HG03159 (cell line): ENCODE measurements around the gene THAP5.
A peak's percentile ranks its signal among the peaks of the same experiment; 100 is the strongest.
"Not testable (repeated sequence)": the region's sequence is repeated elsewhere in the genome, so short reads cannot be mapped to it uniquely, and the experiment has no call there.

ENCODE experiments used
- ATAC-seq: cut with Tn5 transposase; IDR thresholded peaks from one replicate; pipeline ENCODE4 v1.9.1; 2021; ENCODE audit warnings: mild to moderate bottlenecking, moderate library complexity; ENCODE audit not compliant: unreplicated experiment

Gene THAP5

GRCh38 chr7:108586274-108586710, 16.8 kb upstream of the THAP5 start:
- ATAC-seq = no peak

DNA sequence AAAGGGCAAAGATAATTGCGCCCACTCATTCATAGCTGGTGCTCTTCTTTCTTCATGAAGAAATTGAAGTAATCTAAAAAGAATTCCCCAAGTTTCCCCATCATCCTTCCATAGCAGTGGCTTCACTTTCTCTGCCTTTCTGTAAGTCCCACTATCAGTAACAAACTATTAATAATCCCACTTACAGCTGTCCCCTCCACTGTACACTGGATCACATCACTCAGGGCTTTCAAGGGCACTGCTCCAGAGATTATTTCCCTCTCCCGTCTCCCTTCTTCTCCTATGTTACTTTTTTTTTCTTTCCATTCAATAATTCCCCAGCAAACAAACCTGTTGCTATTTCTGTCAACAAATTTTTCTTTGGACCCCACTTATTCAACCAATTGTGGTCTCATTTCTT, 16.3 kb upstream of the THAP5 start:
- ATAC-seq = no peak

- no peak for ATAC-seq
These were observed 14.7 kb upstream of the THAP5 start for GRCh38 chr7:108584211-108584610.

DNA sequence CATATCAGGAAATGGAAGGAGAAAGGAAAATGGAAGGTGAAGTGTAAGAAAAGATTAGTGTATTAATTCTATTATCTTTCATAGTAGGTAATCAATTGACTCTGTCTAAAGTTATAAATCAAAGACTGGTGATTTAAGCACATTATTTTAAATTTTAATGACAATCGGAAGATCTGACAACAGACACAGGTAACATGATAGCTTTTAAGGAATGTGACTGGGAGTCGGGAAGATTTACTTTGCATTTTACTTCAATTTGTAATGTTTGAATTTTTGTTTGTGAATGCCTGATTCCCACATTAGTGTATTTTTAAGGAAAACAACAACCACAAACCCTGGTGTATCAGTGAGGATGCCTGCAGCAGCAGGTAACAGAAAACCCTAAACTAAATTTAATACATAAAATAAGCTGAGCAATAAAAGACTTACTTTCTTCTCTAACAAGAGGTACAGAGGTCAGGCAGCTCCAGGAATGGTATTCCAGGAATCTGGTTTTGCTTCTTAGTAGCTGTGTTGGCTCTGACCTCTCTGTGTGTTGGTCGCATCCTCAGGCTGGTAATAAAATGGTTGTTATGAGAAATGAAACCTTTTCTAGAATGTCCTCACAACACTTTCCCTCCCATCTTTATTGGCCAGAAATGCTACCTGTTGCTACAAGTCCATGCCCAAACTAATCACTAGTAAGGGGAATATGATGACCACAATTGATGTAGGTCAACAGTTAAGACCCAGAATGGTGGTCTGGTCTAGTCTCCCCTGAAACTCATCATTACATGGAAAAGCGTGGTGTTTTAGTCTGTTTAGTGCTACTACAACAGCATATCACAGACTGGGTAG, 12.4 kb upstream of the THAP5 start:
- no peak for ATAC-seq

DNA sequence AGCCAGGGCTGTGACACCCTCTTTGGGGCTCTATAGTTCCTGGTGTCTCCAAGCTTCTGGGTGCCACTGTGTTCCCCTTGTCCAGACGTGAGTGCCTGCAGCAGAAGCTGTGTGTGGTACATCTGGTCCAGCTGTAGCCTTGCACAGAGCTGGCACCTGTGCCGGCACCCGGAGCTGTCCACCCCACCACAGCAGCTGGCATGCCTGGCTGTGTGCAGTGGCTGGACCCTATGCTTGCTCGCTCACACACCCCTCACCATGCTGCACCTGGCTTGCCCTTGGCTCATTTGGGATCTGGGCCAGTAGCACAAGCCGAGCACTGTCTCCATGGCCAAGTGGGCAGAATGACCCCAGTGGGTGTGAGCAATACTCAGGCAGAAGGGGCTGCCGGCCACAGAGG, 10.8 kb upstream of the THAP5 start:
- no peak for ATAC-seq

- ATAC-seq = no peak
These were observed 9.4 kb upstream of the THAP5 start for GRCh38 chr7:108578937-108579336.

- no peak for ATAC-seq
These were observed 6.6 kb upstream of the THAP5 start for GRCh38 chr7:108576116-108576515.

DNA sequence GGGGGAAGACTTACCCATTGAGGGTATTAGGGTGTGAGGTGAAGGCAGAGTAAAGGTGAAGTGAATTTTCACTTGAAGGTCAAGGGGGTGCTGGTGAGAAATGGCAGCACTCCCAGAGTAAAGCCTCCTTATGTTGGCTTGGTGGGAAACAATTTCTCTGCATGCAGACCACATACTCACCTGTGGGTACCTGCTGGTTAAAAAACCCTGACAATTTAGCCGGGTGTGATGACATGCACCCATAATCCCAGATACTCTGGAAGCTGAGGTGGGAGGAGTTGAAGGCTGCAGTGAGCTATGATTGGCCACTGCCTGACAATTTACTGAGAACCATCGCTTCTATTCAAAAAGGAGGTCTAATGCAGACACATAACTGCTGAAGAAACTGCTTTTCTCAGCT, 5.7 kb upstream of the THAP5 start:
- ATAC-seq = no peak

- ATAC-seq = no peak
These were observed 3.0 kb upstream of the THAP5 start for GRCh38 chr7:108572480-108572879.

DNA sequence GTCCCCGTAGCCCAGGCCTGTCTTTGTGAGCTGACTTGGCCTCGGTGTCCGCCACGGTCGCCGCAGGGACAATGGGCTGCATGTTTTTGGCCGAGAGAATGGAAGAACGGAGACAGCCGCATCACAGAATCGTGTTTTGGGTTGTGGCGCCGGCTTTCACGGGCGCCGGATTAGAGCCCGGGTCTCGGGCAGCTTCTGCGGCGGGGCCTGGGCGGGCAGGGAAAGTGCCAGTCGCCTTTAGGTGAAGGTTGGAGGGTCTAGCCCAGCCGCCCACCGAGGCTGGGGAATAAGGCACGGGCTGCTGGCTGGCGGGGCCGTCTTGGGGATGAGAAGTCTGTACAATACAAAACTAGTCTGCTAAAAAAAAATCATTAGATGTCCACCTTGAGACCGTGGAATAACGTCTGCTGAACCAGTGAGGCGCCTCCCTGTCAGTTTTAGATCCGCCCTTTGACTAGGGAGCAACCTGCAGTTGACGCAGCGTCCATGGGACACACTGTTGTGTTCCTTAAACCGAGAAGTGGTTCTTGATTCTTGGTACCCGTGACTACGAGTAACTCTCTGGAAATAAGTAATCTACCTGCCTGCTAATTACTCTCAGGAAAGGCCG, 745 bp upstream of the THAP5 start:
- peak; percentile 13 for ATAC-seq

DNA sequence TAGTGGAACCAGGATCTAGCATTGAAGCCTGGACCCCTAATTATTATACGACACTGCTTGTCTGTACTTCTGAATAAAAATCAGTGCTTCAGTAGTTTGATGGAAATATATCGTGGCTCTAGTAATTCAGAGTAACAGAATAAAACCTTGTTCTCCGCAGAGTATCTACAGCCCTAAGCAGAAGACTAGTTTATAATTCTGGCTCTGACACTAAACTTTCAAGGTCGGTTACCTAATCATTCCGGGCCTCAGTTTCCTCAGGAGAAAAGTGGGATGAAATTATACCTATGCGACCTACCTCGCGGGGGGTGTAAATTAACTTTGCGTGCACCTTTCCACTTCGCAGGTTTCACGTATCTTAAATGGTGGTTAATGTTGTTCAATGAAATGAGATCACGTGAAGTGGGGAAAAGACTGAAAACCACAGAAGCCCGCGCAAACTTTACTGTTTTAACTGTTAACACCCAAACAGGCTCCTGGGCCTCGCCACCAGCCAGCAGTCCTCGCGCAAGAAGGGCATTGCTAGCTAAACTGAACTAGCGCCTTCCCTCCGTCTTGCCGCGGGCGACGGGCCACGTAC, 615 bp downstream of the THAP5 start:
- no peak for ATAC-seq

DNA sequence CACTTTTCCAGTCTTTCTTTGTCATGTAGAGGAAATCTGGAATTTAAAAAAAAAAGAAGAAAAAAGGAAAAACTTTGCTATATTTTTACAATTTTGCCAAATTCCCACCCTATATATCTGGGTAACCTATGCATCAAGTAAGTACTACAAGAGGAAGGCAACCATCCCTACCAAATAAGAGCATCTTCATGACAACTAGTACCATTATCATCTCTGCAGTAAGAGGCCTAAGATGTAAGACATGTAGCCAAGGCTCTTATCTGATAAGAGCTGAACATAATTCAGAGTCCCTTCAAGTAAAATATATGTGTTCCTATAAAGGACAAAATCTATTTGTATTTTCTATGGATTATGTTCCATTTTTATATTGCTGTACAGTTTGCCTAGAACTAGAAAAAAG, 3.5 kb downstream of the THAP5 start:
- no peak for ATAC-seq

DNA sequence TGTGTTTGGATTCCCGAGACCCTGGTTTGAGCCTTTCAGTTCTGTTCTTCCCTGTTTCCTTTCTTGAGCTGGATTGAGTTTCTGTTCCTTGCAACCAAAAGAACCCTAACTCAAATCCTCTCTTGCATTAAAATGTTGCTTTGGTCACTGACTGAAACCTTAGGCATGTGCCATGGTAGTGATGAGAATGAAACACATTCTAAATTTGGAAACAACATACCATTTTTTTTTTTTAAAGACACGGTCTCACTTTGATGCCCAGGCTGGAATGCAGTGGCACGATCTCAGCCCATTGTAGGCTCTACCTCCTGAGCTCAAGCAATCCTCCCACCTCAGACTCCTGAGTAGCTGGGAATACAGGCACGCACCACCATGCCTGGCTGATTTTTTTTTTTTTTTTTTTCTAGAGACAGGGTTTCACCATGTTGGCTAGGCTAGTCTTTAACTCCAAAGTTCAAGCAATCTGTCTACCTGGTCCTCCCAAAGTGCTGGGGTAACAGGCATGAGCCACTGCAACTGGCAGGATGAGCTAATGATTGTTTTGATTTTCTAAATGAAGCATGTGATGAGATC, 8.4 kb downstream of the THAP5 start:
- no peak for ATAC-seq

- ATAC-seq = no peak
These were observed 10.3 kb downstream of the THAP5 start for GRCh38 chr7:108559253-108559652.

- no peak for ATAC-seq
These were observed 11.9 kb downstream of the THAP5 start for GRCh38 chr7:108557617-108558016.

GRCh38 chr7:108557191-108557590, 12.3 kb downstream of the THAP5 start:
- no peak for ATAC-seq

GRCh38 chr7:108556665-108557064, 12.8 kb downstream of the THAP5 start:
- not testable (repeated sequence) for ATAC-seq

- not testable (repeated sequence) for ATAC-seq
These were observed 21.2 kb downstream of the THAP5 start for GRCh38 chr7:108548141-108548896.

DNA sequence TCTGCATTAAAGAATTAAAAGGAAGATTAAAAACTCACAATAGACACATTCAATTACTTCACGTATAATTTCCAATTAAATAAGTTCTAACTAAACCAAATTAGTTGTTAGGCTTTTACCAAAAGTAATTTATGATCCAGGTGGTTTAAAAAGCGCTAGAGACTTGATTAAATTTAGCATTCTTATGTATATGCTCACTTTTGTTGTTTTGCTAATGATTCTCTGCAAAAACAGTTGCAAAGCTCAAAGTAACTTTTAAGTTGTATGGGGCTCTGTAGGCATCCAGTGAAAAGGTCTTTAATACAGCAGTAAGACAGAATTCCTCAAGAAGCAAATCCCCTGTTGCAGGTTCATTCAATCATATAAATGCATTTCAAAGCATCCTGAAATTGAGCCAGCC, 28.0 kb downstream of the THAP5 start:
- no peak for ATAC-seq

GRCh38 chr7:108538685-108539084, 30.8 kb downstream of the THAP5 start:
- ATAC-seq = not testable (repeated sequence)

- not testable (repeated sequence) for ATAC-seq
These were observed 31.3 kb downstream of the THAP5 start for GRCh38 chr7:108538236-108538635.
